Measurements from ENCODE around the gene PFKFB4. TPM values are rescaled to one million over a fixed set of nuclear protein-coding genes. Genes with fewer than 3 reads are reported as not detected.
"Not testable (repeated sequence)": the region's sequence is repeated elsewhere in the genome, so short reads cannot be mapped to it uniquely, and the experiment has no call there.

PFKFB4 gene
- total and polyA plus RNA-seq, 10 donors: 2.0 to 43.1 (median 19.4) TPM

GRCh38 chr3:48532271-48532976 is 24.2 kb downstream of the PFKFB4 start:
- Histone ChIP-seq H3K4me3 (no peak overlapping the region), H3K27ac (peak overlapping the region in 5 of 8 donors; percentile 23 to 84 (median 48)), H3K9me3 (no peaks in the 10 kb centered on the region), H3K27me3 (replicated peaks in 1 of 7) (no peaks in the 10 kb centered on the region), H3K4me1 (peaks cover 0 to 76% (median 17%) of the 10 kb centered on the region in 6 donors), H3K36me3 (peaks cover 0 to 37% (median 7%) of the 10 kb centered on the region in 6 donors)
- intact Hi-C loops (cut with DNase I; ENCODE audit: low total_unique reads): no loop called here
- WGBS, 5 donors: 82 to 92% (median 88%) methylated on average over 6 of the region's 6 CpGs
- no peak for TF ChIP-seq POLR2A (IDR thresholded peaks at IDR 0.05)
- no peak for TF ChIP-seq POLR2AphosphoS5 (IDR thresholded peaks at IDR 0.05)
- TF ChIP-seq, protein P1, sequence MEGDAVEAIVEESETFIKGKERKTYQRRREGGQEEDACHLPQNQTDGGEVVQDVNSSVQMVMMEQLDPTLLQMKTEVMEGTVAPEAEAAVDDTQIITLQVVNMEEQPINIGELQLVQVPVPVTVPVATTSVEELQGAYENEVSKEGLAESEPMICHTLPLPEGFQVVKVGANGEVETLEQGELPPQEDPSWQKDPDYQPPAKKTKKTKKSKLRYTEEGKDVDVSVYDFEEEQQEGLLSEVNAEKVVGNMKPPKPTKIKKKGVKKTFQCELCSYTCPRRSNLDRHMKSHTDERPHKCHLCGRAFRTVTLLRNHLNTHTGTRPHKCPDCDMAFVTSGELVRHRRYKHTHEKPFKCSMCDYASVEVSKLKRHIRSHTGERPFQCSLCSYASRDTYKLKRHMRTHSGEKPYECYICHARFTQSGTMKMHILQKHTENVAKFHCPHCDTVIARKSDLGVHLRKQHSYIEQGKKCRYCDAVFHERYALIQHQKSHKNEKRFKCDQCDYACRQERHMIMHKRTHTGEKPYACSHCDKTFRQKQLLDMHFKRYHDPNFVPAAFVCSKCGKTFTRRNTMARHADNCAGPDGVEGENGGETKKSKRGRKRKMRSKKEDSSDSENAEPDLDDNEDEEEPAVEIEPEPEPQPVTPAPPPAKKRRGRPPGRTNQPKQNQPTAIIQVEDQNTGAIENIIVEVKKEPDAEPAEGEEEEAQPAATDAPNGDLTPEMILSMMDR (IDR thresholded peaks at IDR 0.05 in 8 of 11, conservative IDR thresholded peaks at IDR 0.05 in 3 of 11): no peak
- no peak for DNase-seq

GRCh38 chr3:48530701-48531100 is 25.9 kb downstream of the PFKFB4 start:
- H3K27me3 ChIP-seq (replicated peaks in 1 of 7); intact Hi-C loops (cut with DNase I; ENCODE audit: low total_unique reads); H3K9me3 ChIP-seq; H3K4me3 ChIP-seq; DNase-seq: not testable (repeated sequence)
- 93 to 98% (median 96%) methylated on average over 4 of the region's 4 CpGs for WGBS, 5 donors
- peaks cover 0 to 73% (median 14%) of the 10 kb centered on the region in 6 donors for H3K4me1 ChIP-seq
- peak overlapping the region in 1 of 8 donors; percentile 84 for H3K27ac ChIP-seq
- peaks cover 0 to 34% (median 4%) of the 10 kb centered on the region in 6 donors for H3K36me3 ChIP-seq

DNA sequence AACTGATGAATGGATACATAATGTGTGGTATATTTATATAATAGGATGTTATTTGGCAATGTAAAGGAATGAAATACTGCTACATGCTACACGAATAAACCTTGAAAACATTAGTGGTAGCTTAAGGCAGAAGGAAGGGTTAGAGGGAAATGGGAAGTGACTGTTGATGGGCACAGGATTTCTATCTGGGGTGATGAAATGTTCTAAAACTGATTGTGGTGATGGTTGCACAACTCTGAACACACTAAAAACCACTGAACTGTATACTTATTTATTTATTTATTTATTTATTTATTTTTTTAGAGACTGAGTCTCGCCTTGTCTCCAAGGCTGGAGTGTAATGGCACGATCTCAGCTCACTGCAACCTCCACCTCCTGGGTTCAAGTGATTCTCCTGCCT is 27.8 kb downstream of the PFKFB4 start:
- no peak for DNase-seq
- intact Hi-C loops (cut with DNase I; ENCODE audit: low total_unique reads): no loop called here
- 49 to 79% (median 61%) methylated on average over 3 of the region's 3 CpGs for WGBS, 5 donors
- Histone ChIP-seq H3K4me3 (peak overlapping the region in 1 of 8 donors; percentile 10), H3K4me1 (peaks cover 0 to 58% (median 11%) of the 10 kb centered on the region in 6 donors), H3K36me3 (peaks cover 0 to 41% (median under 1%) of the 10 kb centered on the region in 6 donors), H3K27ac (peak overlapping the region in 7 of 8 donors; percentile 49 to 92 (median 81)), H3K9me3 (no peaks in the 10 kb centered on the region), H3K27me3 (replicated peaks in 1 of 7) (no peaks in the 10 kb centered on the region)
- TF ChIP-seq, protein P1 (IDR thresholded peaks at IDR 0.05 in 8 of 11, conservative IDR thresholded peaks at IDR 0.05 in 3 of 11): no peak

GRCh38 chr3:48528048-48528447 is 28.6 kb downstream of the PFKFB4 start:
- Histone ChIP-seq H3K9me3 (no peaks in the 10 kb centered on the region), H3K27me3 (replicated peaks in 1 of 7) (no peaks in the 10 kb centered on the region), H3K36me3 (peaks cover 0 to 48% (median 3%) of the 10 kb centered on the region in 6 donors), H3K4me1 (peaks cover 0 to 51% (median 8%) of the 10 kb centered on the region in 6 donors), H3K27ac (peak overlapping the region in 7 of 8 donors; percentile 49 to 92 (median 81)), H3K4me3 (peak overlapping the region in 1 of 8 donors; percentile 10)
- DNase-seq: no peak
- intact Hi-C loops (cut with DNase I; ENCODE audit: low total_unique reads): no loop called here
- TF ChIP-seq, protein P1 (IDR thresholded peaks at IDR 0.05 in 8 of 11, conservative IDR thresholded peaks at IDR 0.05 in 3 of 11): no peak
- TF ChIP-seq POLR2A (IDR thresholded peaks at IDR 0.05): no peak
- TF ChIP-seq POLR2AphosphoS5 (IDR thresholded peaks at IDR 0.05): no peak
- WGBS, 5 donors: 56 to 82% (median 70%) methylated on average over 9 of the region's 9 CpGs

Data from spleen (tissue), 11 donors.